Fibroblast of villous mesenchyme (primary cell): ENCODE measurements around the gene DNMBP. TPM values are rescaled to one million over a fixed set of nuclear protein-coding genes. Genes with fewer than 3 reads are reported as not detected.
A peak's percentile ranks its signal among the peaks of the same experiment; 100 is the strongest.
"Not testable (repeated sequence)": the region's sequence is repeated elsewhere in the genome, so short reads cannot be mapped to it uniquely, and the experiment has no call there.

Source experiments
- DNase-seq: peaks from one replicate; pipeline ENCODE4 v3.0.0-alpha.2; 2010; ENCODE audit warnings: low read depth
- H3K4me3 ChIP-seq: 2 replicates; pipeline ENCODE4 v1.5.1; 2011; ENCODE audit warnings: low read depth, mild to moderate bottlenecking, low read length
- total RNA-seq: library from RNA; depleted of rRNA; stranded (reverse); fragments of >200 nt; gene quantifications from 2 replicates; pipeline ENCODE4 v1.2.3, GENCODE V29; 2012
- TF ChIP-seq, protein P1 (sequence below): IDR thresholded peaks from 2 replicates; pipeline ENCODE4 v1.5.1; 2012; ENCODE audit warnings: low read depth, mild to moderate bottlenecking, low read length; ENCODE audit not compliant: insufficient read depth

DNMBP gene
- total RNA-seq, 1 donor, result 27.6 TPM

DNA sequence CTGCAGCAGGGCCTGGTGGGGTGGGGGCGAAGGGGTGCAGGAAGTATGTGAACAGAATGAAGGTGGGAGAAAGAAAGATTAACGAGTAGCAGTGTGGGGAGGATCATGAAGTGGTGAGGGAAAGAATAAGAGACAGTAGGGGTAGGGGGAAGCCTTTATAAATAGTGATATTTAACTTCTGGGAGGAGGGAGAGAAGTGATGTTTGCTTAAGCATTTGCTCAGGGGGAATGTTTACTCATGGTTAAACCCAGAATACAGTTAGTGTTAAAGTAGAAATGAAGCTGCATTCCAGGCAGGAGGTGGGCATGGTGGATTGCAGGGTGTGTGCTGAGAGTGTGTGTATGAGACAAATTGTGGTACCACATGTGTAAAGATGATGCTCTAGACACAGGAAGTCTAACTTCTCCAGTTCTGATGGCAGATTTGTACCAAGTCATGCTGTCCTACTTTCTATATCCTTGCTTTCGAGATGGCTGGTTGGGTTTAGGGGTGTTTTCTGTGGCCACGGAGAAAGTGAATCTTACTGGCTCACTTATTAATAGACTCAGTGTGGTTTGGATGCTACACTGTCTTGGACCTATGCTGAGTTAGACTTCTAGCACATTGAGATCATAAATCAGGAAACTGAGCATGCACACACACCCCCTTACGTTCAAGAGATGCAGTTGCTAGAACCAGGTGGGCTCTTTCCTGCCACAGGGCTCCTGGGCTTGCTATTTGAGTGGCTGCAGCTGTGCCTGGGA lies 10.6 kb upstream of the DNMBP start:
- no peak overlapping the region for H3K4me3 ChIP-seq
- TF ChIP-seq, protein P1, sequence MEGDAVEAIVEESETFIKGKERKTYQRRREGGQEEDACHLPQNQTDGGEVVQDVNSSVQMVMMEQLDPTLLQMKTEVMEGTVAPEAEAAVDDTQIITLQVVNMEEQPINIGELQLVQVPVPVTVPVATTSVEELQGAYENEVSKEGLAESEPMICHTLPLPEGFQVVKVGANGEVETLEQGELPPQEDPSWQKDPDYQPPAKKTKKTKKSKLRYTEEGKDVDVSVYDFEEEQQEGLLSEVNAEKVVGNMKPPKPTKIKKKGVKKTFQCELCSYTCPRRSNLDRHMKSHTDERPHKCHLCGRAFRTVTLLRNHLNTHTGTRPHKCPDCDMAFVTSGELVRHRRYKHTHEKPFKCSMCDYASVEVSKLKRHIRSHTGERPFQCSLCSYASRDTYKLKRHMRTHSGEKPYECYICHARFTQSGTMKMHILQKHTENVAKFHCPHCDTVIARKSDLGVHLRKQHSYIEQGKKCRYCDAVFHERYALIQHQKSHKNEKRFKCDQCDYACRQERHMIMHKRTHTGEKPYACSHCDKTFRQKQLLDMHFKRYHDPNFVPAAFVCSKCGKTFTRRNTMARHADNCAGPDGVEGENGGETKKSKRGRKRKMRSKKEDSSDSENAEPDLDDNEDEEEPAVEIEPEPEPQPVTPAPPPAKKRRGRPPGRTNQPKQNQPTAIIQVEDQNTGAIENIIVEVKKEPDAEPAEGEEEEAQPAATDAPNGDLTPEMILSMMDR, result no peak
- no peak for DNase-seq

DNA sequence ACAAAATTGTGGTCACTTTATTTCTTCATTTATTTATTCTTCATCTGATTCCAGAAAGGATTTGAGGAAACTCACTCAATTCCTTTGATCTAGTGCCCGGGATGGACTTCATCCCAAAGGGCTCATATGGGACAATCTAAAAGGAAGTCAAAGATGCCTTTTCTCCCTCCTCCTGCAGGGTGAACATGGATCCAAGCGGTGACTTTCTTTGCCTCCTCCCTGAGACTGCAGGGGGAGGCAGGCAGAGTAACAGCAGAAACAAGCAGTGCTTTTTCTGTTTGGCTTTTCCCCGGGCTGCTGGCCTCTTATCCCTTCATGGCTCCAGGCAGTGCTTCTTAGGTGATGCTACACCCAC lies 10.0 kb upstream of the DNMBP start:
- no peak for DNase-seq
- no peak overlapping the region for H3K4me3 ChIP-seq
- TF ChIP-seq, protein P1, result peak; percentile 17

DNA sequence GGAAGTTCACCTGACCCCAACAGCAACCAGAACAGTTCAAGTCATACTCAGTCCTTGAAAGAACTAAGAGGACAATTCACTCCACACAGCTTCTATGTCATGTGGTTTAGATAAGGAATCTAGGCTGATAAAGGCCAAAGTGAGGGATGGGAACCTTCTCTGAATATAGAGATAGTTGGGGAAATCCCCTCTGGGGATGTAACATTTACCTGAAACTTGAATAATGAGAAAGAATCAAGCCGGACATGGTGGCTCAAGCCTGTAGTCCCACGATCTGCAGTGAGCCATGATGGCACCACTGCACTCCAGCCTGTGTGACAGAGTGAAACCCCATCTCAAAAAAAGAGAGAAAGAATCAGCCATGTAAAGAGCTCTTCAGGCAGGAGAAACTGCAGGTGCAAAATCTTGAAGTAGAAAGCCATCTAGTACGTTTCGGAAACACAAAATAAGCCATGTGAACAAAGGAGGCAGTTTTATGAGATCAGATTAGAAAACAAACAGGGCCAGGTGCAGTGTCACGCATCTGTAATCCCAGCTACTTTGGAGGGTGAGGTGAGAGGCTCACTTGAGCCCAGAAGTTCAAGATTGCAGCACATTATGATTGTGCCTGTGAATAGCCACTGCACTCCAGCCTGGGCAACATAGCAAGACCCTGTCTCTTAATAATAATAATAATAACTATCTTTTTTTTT lies 4.5 kb upstream of the DNMBP start:
- TF ChIP-seq, protein P1, result no peak
- DNase-seq, result no peak
- H3K4me3 ChIP-seq, result no peak overlapping the region

DNA sequence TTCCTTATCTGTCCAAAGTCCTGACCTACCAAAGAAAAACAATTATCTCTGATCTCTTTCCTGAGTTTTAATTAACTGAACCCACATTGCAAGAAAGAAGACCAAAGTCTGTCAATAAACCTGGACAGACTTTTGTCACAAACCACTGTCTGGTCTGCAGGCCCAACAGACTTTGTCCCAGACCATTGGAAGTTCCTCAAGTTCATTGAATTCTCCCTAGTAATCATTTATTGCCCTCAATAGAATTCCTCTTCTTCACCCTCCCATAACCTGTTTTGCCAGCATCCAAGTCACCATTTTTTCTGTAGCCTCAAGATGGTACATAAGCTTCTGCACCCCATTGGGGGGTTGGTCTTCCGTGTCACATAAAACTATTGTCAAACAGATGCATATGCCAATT lies 3.9 kb upstream of the DNMBP start:
- no peak overlapping the region for H3K4me3 ChIP-seq
- no peak for DNase-seq
- TF ChIP-seq, protein P1, result no peak

DNA sequence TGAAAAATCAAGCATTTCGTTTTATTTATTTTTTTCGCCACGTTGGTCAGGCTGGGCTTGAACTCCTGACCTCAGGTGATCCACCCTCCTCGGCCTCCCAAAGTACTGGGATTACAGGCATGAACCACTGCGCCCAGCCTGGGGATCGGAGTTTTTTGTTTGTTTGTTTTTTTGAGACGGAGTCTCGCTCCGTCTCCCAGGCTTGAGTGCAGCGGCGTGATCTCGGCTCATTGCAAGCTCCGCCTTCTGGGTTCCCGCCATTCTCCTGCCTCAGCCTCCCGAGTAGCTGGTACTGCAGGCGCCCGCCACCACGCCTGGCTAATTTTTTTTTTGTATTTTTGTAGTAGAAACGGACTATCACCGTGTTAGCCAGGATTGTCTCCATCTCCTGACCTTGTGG lies 2.2 kb upstream of the DNMBP start:
- DNase-seq, H3K4me3 ChIP-seq: not testable (repeated sequence)

DNA sequence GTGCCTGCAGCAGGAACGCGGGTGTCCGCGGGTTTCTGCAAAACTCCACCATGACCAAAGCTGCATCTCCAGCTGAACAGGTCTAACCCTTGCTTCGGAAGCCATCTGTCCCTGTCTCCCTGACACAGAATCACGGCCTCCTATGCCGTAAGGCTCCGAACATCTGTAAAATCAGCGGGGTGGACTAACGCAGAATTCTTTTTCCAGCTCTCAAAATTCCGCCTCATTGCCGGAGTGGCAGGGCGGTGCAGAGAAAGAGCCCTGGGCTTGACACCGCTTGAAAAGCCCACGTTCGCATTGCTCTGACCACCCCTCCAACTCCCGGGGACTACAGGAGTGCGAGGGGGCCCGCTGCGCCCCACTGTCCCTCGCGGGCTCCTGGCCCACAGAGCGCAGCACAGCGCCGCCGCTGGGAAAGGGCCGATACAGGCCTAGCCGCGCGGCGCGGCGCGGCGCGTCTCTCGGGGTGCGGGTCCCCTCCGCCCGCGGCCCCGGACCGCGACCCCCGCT lies 409 bp downstream of the DNMBP start:
- TF ChIP-seq, protein P1, result peak; percentile 50
- peak overlapping the region; percentile 93 for H3K4me3 ChIP-seq
- DNase-seq, result peak; percentile 55

DNA sequence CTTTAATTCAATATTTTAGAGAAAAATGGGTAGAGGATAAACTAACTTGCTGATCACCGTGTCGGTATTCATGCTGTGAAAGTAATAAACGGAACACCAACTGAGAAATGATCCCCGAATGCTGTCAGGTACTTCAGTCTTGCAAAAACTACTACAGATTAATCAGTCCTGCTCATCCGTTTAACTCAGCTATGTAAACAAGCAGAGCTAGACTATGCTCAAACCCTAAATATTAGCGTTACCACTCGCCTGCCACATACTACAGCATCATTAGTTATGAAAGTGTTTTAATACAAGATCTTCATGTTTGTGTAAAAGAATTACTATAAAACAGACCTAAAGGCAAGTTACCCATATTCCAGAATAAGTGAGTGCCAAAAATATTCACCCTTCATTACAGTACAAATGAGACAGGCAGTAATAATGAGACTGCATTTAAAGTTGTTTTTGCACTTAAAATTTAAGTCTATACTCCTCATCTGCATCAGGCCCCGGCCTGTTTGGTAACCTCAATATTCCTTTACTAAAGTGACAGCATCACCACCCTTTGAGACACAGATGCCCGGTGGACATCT lies 952 bp downstream of the DNMBP start:
- TF ChIP-seq, protein P1, result no peak
- peak; percentile 59 for DNase-seq
- peak overlapping the region; percentile 93 for H3K4me3 ChIP-seq
